ENCODE measurements around the gene WSCD2.

Gene WSCD2

DNA sequence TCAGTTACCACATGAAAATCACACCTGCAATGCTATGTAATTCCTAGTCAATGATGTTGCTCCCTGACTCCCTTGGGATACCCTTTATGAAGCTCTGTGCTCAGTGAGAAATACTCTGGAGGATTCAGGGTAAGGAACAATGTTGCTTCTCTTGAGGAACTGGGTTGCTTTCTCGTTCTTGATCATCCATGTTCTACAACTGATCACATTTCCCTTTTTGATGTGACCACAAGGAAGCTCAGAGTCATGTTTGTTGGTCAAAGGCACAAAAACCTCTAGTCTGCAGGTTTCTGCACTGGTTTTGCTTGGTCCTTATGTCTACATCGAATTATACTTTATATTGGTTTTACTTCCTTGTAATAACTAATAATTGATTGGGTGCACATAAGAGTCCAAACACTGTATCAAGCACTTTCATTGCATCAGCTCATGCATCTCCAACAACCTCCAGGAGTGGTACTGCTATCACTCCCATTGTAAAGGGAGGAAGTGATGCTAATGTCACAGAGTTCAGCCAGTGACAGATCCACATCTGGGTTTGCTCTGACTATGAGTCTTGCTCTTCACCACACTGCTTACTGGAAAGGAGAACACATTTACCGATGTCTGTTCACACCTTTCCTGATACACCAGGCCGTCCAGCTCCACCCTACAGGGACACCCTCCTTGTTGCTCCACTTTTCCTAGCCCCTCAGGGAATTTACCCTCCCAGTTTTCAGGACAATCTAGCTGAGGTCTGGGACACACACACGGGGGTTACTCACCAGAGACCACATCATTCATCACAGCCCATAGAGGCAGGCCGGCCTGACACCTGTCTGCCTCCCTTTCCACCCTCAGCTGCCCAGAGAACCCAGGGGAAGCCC, 169.0 kb downstream of the WSCD2 start:
- no peak for DNase-seq (ENCODE audit: low read depth in 2 of 2, low spot score in 1 of 2)

DNA sequence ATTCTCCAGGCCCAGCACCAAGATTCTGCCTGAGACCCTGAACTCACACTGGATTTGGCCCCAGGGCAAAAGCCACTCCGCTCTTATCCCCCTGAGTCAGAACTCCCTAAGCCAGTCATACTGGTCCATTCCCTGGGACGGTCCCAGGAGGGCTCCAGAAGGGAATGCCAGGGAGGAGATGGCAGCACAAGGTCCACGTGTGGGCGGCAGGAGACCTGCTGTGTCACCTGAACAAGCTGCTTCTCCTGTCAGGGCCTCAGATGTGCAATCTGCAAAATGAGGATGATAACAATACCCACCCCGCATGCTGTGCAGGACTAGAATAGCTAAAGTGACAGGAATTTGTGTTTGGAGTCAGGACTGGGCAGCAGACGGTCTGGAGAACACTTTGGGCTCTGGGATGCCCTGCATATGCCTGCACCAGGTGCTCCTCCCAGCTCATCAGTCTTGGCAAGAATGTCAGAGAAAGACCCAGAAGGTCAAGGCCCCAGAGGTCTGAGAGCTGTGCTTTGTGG, 169.7 kb downstream of the WSCD2 start:
- no peak for DNase-seq (ENCODE audit: low read depth in 2 of 2, low spot score in 1 of 2)

DNA sequence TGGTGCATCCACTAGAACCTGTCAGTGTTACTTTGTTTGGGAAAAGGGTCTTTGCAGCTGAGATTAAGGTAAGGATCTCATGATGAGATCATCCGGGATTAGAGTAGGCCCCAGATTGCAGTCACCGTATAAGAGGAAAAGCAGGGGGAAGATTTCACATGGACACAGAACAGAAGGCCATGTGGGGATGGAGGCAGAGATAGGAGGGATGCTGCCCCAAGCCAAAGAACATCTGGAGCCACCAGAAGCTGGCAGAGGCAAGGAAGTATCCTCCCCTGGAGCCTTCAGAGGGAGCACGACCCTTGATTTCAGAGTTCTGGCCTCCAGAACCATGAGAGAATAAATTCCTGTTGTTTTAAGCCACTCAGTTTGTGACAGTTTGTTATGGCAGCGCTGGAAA, 170.4 kb downstream of the WSCD2 start:
- DNase-seq (ENCODE audit: low read depth in 2 of 2, low spot score in 1 of 2): no peak
